GM10248 (cell line): ENCODE measurements around the gene AKAP12.

Source experiments
- CTCF ChIA-PET: fragments of 300-600 bp; sonication (Branson Sonifier 250); formaldehyde crosslinking; extraction: SDS; loops from one replicate; lab custom pipeline; 2021; ENCODE audit warnings: antibody characterized with exemption; lab: Yijun Ruan, JAX
- POLR2A ChIA-PET: fragments of 350-650 bp; sonication (Branson Sonifier 250); formaldehyde crosslinking; extraction: SDS; loops from one replicate; lab custom pipeline; 2020; ENCODE audit warnings: antibody characterized with exemption; lab: Yijun Ruan, JAX
- DNase-seq: peaks from one replicate; pipeline ENCODE4 v3.0.0; 2012; ENCODE audit errors: extremely low spot score
- TF ChIP-seq, protein P1 (sequence below): IDR thresholded peaks from 2 replicates; pipeline ENCODE4 v1.5.1; 2012; ENCODE audit warnings: mild to moderate bottlenecking, low read depth; ENCODE audit errors: extremely low read depth, missing control alignments, control extremely low read depth

Gene AKAP12

GRCh38 chr6:151388997-151389617, 149.3 kb downstream of the AKAP12 start:
- ChIA-PET CTCF (interaction anchor here (1.1 to 1.4 kb wide), 3 partner anchors 9 to 54 kb away, joined by 3 read pairs; no protein-coding TSS in a partner anchor), POLR2A (interaction anchor here (0.8 kb wide), 1 partner anchor 12 kb away, joined by 5 read pairs; no protein-coding TSS in a partner anchor)
- no peak for DNase-seq
- TF ChIP-seq, protein P1, sequence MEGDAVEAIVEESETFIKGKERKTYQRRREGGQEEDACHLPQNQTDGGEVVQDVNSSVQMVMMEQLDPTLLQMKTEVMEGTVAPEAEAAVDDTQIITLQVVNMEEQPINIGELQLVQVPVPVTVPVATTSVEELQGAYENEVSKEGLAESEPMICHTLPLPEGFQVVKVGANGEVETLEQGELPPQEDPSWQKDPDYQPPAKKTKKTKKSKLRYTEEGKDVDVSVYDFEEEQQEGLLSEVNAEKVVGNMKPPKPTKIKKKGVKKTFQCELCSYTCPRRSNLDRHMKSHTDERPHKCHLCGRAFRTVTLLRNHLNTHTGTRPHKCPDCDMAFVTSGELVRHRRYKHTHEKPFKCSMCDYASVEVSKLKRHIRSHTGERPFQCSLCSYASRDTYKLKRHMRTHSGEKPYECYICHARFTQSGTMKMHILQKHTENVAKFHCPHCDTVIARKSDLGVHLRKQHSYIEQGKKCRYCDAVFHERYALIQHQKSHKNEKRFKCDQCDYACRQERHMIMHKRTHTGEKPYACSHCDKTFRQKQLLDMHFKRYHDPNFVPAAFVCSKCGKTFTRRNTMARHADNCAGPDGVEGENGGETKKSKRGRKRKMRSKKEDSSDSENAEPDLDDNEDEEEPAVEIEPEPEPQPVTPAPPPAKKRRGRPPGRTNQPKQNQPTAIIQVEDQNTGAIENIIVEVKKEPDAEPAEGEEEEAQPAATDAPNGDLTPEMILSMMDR, result no peak

- POLR2A ChIA-PET, result interaction anchor here (0.6 to 1.1 kb wide), 4 partner anchors 9 to 487 kb away, joined by 3 to 5 read pairs (median 4); no protein-coding TSS in a partner anchor
- TF ChIP-seq, protein P1, result no peak
- CTCF ChIA-PET, result interaction anchor here (1.0 to 1.4 kb wide), 4 partner anchors 10 to 55 kb away, joined by 3 read pairs; no protein-coding TSS in a partner anchor
- peak; percentile 18 for DNase-seq
Measured at GRCh38 chr6:151389618-151390275, 150.0 kb downstream of the AKAP12 start.

DNA sequence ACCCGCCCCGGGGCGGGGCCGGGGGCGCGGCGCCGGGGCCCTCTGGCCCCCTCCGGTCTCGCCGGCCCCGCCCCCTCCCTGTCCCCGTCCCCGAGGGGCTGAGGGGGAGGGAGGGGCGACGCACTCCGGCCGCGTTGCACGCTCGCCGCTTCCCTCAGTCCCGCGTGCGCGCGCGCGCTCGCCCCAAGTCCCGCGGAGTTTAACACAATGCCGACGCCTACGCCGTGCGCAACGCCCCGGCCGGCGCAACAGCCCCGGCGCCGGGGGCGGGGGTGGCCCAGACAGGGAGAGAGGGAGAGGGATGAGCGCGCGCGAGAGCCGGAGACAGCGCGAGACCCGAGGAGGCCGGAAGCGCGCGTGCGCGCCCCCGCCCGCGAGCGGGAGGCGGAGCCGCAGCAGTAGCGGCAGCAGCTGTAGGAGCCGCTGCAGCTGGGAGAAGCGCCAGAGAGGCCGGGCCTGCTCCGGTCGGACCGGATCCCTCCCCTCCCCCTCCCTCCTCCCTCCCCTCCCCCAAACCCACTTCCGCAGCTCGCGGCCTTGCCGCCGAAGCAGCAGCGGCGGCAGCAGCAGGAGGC, 150.6 kb downstream of the AKAP12 start:
- TF ChIP-seq, protein P1, result peak; percentile 6
- DNase-seq, result peak; percentile 96
- CTCF ChIA-PET, result interaction anchor here (1.0 to 1.4 kb wide), 3 partner anchors 10 to 56 kb away, joined by 3 read pairs; no protein-coding TSS in a partner anchor
- POLR2A ChIA-PET, result interaction anchor here (0.9 to 1.1 kb wide), 2 partner anchors 10 to 11 kb away, joined by 3 read pairs; no protein-coding TSS in a partner anchor

DNA sequence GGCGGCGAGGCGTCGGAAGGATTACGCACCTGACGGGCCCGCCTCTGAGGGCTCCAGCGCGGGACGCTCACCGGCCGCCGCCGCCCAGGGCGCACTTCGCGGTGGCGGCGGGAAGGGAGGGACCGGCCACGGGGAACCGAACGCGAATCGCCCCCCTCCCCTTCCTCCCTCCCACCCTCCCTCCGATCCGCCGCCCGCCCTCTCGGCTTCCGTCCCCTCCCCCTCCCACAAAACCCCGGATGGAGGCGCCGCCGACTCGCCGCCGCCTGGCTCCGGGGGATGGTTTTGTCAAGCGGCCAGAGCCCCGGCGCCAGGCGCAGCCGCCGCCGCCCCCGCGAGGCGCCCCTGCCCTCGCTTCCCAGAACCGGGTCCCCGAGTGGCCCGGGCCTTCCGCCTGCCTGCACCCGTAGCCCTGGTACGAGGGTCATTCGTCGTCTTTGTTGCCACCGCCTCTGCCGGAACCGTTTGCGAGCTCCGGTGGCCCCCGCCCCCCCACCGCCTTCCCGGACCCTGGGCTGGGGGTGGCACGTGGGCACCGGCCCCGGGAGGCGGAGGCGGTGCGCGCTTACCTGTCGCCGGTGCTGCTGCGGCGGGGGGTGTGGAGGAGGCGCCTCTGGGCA, 151.2 kb downstream of the AKAP12 start:
- TF ChIP-seq, protein P1, result no peak
- CTCF ChIA-PET, result no interaction called here

GRCh38 chr6:151391471-151392413, 152.0 kb downstream of the AKAP12 start, which contains the start of gene ZBTB2:
TSS of gene ZBTB2 (minus strand) at chr6:151391559. CDS start at chr6:151373637, 17,922 bp downstream.
- TF ChIP-seq, protein P1, result no peak
- POLR2A ChIA-PET, result no interaction called here
- DNase-seq, result peak; percentile 70
- CTCF ChIA-PET, result interaction anchor here (1.5 kb wide), 1 partner anchor 22 kb away, joined by 3 read pairs; no protein-coding TSS in a partner anchor

More for the DNA sequence above, 151.2 kb downstream of the AKAP12 start:
- POLR2A ChIA-PET, result interaction anchor here (1.1 kb wide), 1 partner anchor 11 kb away, joined by 3 read pairs; no protein-coding TSS in a partner anchor
- DNase-seq, result peak; percentile 72
